Measurements from ENCODE around the gene SPDYE5.
"Not testable (repeated sequence)": the region's sequence is repeated elsewhere in the genome, so short reads cannot be mapped to it uniquely, and the experiment has no call there.

The SPDYE5 gene

GRCh38 chr7:75527224-75527722 lies 35.2 kb downstream of the SPDYE5 start:
- DNase-seq, result peak; percentile 15

GRCh38 chr7:75531359-75531821 lies 39.3 kb downstream of the SPDYE5 start:
- no peaks in the 10 kb centered on the region for H3K4me1 ChIP-seq
- no peak for DNase-seq
- TF ChIP-seq CTCF (IDR thresholded peaks at IDR 0.05; ENCODE audit: low read depth, low read length), result no peak
- no peaks in the 10 kb centered on the region for H3K9me3 ChIP-seq
- no peak overlapping the region for H3K4me3 ChIP-seq (ENCODE audit: low read depth, low read length)
- H3K27me3 ChIP-seq, result no peaks in the 10 kb centered on the region
- H3K36me3 ChIP-seq, result no peaks in the 10 kb centered on the region

More at GRCh38 chr7:75527224-75527722, 35.2 kb downstream of the SPDYE5 start:
- Histone ChIP-seq H3K4me3 (ENCODE audit: low read depth, low read length) (peak overlapping the region; percentile 75), H3K36me3 (peaks cover 30% of the 10 kb centered on the region)
- not testable (repeated sequence) for H3K9me3 ChIP-seq, H3K4me1 ChIP-seq, H3K27me3 ChIP-seq

GRCh38 chr7:75532639-75533038 lies 40.5 kb downstream of the SPDYE5 start:
- H3K9me3 ChIP-seq, result no peaks in the 10 kb centered on the region
- H3K27me3 ChIP-seq, result no peaks in the 10 kb centered on the region
- no peak for TF ChIP-seq CTCF (IDR thresholded peaks at IDR 0.05; ENCODE audit: low read depth, low read length)
- no peak overlapping the region for H3K4me3 ChIP-seq (ENCODE audit: low read depth, low read length)
- H3K36me3 ChIP-seq, result no peaks in the 10 kb centered on the region
- no peak for DNase-seq
- H3K4me1 ChIP-seq, result no peaks in the 10 kb centered on the region

GRCh38 chr7:75533926-75534325 lies 41.8 kb downstream of the SPDYE5 start:
- Histone ChIP-seq H3K9me3 (no peaks in the 10 kb centered on the region), H3K4me3 (ENCODE audit: low read depth, low read length) (no peak overlapping the region), H3K36me3 (no peaks in the 10 kb centered on the region), H3K4me1 (no peaks in the 10 kb centered on the region), H3K27me3 (no peaks in the 10 kb centered on the region)
- no peak for DNase-seq
- TF ChIP-seq CTCF (IDR thresholded peaks at IDR 0.05; ENCODE audit: low read depth, low read length), result no peak

GRCh38 chr7:75534727-75535307 lies 42.7 kb downstream of the SPDYE5 start:
- TF ChIP-seq CTCF (IDR thresholded peaks at IDR 0.05; ENCODE audit: low read depth, low read length), result no peak
- DNase-seq, result no peak
- no peaks in the 10 kb centered on the region for H3K9me3 ChIP-seq
- H3K36me3 ChIP-seq, result no peaks in the 10 kb centered on the region
- H3K27me3 ChIP-seq, result no peaks in the 10 kb centered on the region
- no peaks in the 10 kb centered on the region for H3K4me1 ChIP-seq
- H3K4me3 ChIP-seq (ENCODE audit: low read depth, low read length), result no peak overlapping the region

- Histone ChIP-seq H3K36me3 (no peaks in the 10 kb centered on the region), H3K4me1 (no peaks in the 10 kb centered on the region), H3K9me3 (no peaks in the 10 kb centered on the region), H3K27me3 (no peaks in the 10 kb centered on the region), H3K4me3 (ENCODE audit: low read depth, low read length) (no peak overlapping the region)
- DNase-seq, result no peak
- no peak for TF ChIP-seq CTCF (IDR thresholded peaks at IDR 0.05; ENCODE audit: low read depth, low read length)
These were observed 44.4 kb downstream of the SPDYE5 start for GRCh38 chr7:75536491-75536890.

Data from BE2C (cell line).